Middle frontal gyrus (tissue), 1 donor: Measurements from ENCODE around the gene NPR3.

Experiments
- DNase-seq: peaks from one replicate; pipeline ENCODE4 v3.0.0-alpha.2; 2015; ENCODE audit warnings: low spot score; ENCODE audit errors: extremely low spot score

Gene NPR3

GRCh38 chr5:32711681-32712480 lies 760 bp downstream of the NPR3 start:
- DNase-seq, result no peak

DNA sequence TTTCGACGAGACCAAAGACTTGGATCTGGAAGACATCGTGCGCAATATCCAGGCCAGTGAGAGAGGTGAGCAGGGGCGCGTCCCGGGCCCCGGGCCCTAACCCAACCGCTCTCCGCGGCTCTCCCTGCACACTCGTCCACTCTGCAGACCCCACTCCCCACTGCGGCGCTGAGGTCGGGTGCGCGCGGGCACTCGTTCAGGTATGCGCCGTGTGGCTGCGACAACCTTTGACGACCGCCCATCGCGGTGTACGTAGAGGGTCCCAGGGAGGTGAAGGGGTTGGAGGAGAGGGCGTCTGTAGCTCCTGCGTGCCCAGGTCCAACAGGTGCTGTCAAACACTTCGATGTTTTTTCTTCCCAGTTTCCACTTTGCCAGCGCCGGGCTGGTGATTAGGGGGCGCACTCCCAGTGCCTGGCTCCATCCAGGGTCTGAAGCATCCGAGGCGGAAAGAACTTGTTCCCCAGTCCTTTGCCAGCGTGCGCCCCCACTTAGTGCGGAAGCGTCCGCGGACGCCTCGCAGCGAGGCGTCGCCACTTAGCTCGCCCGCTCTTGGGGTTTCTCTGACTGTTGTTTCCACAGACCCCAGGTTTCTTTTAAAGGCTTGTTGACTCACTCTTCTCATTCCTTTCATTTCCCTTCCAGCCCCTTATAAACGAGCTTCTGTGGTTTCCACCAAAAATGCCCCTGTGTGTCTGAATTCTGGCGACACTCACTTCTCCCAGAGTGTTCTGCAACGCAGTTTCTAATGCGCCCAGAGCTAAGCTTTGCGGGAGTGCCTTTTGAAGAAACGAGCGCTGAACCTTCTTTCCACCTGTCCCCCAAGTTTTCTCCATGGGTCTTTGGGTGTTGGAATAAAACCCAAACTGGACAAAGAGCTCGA lies 1.6 kb downstream of the NPR3 start:
- DNase-seq, result no peak

- DNase-seq, result no peak
These were observed 2.2 kb downstream of the NPR3 start for GRCh38 chr5:32713361-32713769.

DNA sequence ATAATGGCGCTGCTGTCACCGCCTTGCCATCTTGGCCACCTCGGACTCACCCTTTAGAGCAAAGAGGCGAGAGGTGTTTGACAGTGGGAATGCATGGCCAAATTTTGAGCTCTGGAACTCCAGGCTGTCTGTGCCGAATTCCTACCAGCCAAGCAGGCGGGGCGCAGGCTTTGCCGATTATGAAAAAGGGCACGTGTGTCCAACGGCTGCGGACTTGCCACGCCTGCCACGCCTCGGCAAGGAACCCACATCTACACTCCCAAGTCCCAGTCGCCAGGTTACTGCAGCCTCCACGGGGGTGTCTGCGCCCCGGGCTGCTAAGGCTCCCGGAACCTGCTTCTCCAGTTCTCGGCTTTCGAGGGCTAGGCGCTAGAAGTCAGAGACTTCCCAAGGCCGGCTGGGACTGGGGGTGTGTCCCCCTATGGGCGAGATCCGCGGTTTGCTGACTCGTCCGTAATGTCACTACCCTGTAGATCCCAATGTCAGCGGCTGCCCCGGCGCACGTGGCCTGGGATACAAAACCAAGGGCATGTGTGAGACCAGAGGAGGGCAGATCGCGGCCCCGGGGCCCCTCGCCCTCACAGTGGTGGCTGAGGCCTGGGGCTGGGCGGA lies 2.8 kb downstream of the NPR3 start:
- DNase-seq, result no peak

DNA sequence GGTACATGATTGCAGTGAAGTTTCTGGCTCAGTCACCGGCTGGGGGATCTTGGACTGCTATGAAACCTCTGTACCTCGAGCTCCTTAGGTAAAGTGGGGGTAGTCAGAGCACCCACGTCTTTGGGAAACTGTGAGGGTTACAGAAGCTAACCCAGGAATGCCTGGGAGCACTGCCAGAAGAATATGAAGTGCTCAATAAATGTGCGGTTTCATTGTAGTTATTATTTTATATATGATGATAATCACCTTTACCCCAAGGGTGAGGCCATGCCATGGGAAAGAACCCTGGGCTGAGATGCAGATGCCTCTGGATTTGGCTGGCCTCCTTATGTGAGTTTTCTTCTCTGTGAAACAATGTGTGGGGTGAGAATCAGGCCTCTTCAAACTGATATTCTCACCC lies 3.7 kb downstream of the NPR3 start:
- no peak for DNase-seq

GRCh38 chr5:32720300-32720699 lies 9.2 kb downstream of the NPR3 start:
- no peak for DNase-seq

- no peak for DNase-seq
These were observed 10.5 kb downstream of the NPR3 start for GRCh38 chr5:32721626-32722025.

DNA sequence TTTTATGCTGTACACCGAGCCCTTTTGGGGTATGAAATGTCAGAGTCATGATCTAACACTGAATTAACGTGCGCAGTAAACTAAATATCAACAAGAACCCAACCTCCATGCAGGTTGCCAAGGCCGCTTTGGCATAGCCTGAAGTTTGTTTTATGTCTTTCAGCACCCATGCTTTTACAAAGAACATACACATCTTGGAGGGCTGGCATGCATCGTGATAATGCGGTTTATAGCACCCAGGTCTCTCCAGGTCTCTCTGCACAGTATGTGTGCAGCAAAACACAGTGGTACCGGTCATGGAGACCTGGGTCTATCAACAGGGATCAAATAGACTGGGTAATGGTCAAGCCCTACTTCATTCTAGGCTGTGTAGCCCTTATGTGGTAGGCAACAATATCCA lies 11.8 kb downstream of the NPR3 start:
- no peak for DNase-seq

- DNase-seq, result no peak
These were observed 13.4 kb downstream of the NPR3 start for GRCh38 chr5:32724526-32724925.

DNA sequence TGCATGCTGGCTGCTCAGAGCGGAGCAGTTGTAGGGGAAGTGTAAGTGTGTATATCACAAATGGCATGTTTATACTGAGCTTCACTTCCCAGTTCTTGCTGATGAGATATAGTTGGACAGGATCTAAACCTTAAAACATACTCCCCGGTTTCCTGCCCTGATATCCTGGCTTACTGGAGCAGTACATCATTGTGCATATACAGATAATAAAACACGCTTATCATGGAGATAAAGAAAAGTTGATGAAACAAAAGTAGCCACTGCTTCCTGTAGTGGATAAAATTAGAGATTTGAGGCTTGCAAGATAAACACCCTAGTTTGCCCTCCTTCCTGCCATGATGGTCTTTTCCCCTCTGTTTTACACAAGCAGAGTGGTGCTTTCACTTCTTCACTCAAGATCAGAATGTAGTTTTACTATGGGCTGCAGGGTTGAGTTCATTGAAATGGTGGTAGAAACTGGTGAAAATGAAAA lies 15.0 kb downstream of the NPR3 start:
- DNase-seq, result no peak

GRCh38 chr5:32729651-32730050 lies 18.5 kb downstream of the NPR3 start:
- DNase-seq, result no peak

DNA sequence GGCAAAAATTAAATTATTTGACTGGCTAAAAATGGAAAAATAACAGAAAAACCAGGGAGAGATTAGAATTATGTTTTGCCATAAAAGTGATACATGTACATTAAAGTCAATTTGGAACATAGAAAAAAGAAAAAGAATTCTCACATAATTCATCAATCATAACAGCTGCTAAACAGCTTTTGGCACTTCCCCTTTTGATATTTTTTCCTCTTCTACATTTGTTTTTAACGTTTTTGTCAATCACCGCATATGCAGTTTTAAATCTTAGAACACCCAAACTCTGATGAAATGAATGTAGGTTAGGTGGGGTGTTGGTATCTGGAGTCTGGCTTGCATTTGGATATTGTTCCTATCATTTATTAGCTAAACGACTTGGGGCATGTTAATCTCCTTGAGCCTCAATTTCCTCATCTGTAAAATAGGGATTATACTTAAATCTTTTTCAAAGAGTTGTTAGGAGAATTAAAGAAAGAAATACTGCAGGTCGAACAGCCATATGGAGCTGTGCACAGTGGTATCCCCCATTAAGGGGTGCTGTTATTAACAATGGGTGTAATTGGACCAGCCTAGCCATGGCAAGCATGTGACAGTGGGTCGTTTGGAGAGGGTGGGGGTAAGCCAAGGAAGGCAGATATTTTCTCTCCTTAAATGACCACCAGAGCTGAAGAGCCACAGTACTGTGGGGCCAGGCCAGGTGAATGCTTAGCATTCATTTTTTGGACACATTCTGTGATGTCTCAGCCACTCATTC lies 22.6 kb downstream of the NPR3 start:
- DNase-seq, result no peak

DNA sequence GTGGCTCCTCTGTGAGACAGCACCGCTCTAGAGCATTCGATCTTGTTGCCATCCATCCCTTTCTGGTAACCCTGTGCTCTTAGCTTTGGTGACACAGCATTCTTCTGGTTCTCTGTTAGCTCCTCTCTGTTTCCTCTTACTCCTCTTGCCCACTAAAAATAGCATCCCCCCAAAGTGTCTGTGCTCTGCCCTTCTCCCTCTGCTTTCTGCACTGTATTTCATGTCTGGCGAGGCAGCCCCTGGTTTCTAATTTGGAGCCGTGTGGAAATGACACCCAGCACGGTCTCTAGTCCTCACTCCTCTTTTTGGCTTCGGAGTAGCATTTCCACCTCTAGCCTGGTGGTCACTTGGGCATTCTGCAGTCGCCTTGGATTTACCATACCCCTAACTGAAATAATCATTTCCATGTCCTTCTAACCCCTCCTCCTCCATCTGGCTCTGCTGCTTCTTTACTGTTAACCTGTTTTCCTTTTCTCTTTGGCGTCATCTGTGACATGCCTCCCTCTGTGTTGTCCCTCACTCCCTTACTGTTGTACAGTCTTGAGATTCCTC lies 23.8 kb downstream of the NPR3 start:
- no peak for DNase-seq

GRCh38 chr5:32735512-32735911 lies 24.4 kb downstream of the NPR3 start:
- DNase-seq, result no peak

- DNase-seq, result no peak
These were observed 25.7 kb downstream of the NPR3 start for GRCh38 chr5:32736842-32737241.

GRCh38 chr5:32740651-32741050 lies 29.5 kb downstream of the NPR3 start:
- DNase-seq, result no peak

GRCh38 chr5:32745317-32745716 lies 34.2 kb downstream of the NPR3 start:
- no peak for DNase-seq

- DNase-seq, result no peak
These were observed 41.3 kb downstream of the NPR3 start for GRCh38 chr5:32752411-32752810.

GRCh38 chr5:32753051-32753450 lies 41.9 kb downstream of the NPR3 start:
- DNase-seq, result no peak

GRCh38 chr5:32753765-32754164 lies 42.6 kb downstream of the NPR3 start:
- no peak for DNase-seq

DNA sequence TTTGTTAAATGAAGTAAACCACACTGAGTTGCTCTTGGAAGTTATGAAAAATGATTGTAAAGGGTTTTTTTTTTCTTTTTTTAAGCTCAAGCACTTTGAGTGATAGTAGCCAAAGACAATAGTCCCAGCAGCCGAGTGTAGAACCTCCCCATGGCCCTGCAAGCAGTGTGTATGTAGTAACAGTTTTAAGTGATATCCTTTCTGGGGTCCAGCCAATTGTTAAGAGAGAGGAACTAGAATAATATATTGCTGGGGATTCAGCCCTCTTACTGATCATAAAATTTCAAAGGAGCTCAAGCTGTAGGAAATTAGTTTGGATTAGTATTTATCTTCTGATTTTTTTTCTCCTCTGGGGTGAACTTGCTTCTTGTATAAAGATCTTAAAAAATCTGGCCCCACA lies 43.2 kb downstream of the NPR3 start:
- no peak for DNase-seq
